HG03097 (cell line): ENCODE results near the gene AMY1B.
"Not testable (repeated sequence)": the region's sequence is repeated elsewhere in the genome, so short reads cannot be mapped to it uniquely, and the experiment has no call there.

Experiments
- ATAC-seq: cut with Tn5 transposase; IDR thresholded peaks from one replicate; pipeline ENCODE4 v1.9.1; 2021; ENCODE audit not compliant: unreplicated experiment, low FRiP score

AMY1B gene

GRCh38 chr1:103696110-103696509 lies at the start of gene AMY1B:
Gene AMY1B, minus strand, starts transcription at chr1:103696210. Its CDS starts 571 bp downstream, at chr1:103695639.
- not testable (repeated sequence) for ATAC-seq

DNA sequence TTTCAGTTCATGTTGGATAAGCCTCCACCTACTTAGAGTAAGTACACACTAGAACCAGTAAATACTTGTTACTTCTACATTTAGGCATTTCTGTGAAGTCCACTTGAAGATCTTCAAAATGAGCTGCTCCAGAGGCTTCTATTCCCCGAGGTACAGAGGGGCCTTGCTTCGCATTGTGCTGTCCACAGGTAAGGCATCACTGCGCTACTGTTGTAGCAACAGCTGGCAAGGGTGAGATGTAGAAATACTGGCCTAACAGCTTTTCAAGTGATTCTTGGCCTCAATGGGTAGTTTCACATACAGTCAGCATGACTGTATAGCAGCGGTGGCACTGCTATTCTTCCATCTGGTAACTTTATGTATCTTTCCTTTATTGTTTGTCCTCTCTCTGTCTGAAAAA lies 49.0 kb upstream of the AMY1B start:
- not testable (repeated sequence) for ATAC-seq

DNA sequence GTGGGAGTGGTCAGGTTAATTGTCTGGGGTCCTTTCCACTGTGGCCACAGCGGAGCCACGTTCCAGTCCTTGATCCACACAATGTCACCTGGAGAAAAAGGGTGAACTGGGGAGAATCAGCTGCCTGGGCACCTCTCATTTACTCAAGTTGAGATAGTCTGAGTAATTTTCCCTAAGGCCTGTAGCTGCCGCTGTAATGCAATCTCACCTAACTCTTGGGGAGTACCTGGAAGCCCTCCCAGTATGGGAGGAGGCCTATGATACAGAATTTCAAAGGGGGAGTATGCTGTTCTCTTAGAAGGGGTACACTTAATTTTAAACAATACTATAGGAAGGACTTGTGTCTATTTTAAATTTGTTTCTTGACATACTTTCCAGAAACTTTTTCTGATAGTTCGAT lies 48.4 kb upstream of the AMY1B start:
- ATAC-seq: not testable (repeated sequence)

GRCh38 chr1:103738031-103738430 lies 42.0 kb upstream of the AMY1B start:
- ATAC-seq: not testable (repeated sequence)

- ATAC-seq: not testable (repeated sequence)
Measured at GRCh38 chr1:103735334-103735733, 39.3 kb upstream of the AMY1B start.

DNA sequence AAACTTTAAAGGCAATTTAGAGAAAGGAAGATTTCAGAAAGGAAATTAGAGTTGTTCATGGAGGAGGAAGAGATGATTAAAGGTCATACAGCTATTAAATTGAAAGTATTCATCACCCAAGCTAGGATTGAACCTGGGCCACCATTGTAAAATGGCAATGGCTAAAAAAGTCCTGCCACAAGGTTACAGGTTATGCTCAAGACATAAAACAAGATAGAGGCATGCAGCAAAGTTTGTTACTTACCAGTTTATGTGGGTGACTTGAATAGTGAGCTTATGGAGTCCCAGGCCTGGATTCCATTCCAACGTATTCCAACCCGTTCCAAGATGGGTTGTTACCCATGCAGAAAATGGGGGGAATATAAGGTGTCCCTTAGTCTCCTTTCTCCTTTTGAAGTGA lies 25.5 kb upstream of the AMY1B start:
- not testable (repeated sequence) for ATAC-seq

DNA sequence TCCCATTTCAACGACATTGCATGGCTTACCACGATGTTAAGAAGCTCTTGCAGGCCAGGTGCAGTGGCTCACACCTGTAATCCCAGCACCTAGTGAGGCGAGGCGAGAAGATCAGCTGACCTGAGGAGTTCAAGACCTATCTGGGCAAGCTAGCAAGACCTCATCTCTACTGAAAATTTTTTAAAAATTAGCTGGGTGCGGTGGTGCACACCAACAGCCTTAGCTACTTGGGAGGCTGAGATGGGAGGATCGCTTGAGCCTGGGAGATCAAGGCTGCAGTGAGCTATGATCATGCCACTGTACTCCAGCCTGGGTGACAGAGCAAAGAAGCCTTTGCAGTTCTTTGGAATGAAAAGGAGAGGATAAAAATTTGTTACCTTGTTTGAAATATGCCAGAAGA lies 21.4 kb upstream of the AMY1B start:
- ATAC-seq: not testable (repeated sequence)

DNA sequence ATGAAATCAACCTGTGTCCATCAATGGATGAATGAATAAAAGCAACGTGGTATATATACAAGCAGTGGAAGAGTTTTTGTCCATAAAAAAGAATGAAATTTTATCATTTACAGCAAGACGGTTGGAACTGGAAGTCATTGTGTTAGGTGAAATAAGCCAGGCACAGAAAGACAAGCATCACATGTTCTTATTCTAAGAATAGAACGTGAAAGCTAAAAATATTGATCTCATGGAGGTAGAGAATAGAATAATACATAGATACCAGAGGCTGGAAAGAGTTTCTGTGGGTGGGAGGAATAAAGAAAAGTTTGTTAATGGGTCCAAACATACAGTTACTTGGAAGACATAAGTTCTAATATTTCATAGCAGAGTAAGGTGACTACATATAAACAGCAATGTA lies 14.4 kb upstream of the AMY1B start:
- ATAC-seq: not testable (repeated sequence)

- not testable (repeated sequence) for ATAC-seq
Measured at GRCh38 chr1:103707670-103708069, 11.7 kb upstream of the AMY1B start.

DNA sequence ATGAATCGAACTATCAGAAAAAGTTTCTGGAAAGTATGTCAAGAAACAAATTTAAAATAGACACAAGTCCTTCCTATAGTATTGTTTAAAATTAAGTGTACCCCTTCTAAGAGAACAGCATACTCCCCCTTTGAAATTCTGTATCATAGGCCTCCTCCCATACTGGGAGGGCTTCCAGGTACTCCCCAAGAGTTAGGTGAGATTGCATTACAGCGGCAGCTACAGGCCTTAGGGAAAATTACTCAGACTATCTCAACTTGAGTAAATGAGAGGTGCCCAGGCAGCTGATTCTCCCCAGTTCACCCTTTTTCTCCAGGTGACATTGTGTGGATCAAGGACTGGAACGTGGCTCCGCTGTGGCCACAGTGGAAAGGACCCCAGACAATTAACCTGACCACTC lies 5.2 kb upstream of the AMY1B start:
- not testable (repeated sequence) for ATAC-seq

- not testable (repeated sequence) for ATAC-seq
Measured at GRCh38 chr1:103700669-103701068, 4.7 kb upstream of the AMY1B start.

- ATAC-seq: not testable (repeated sequence)
Measured at GRCh38 chr1:103697430-103697829, 1.4 kb upstream of the AMY1B start.

DNA sequence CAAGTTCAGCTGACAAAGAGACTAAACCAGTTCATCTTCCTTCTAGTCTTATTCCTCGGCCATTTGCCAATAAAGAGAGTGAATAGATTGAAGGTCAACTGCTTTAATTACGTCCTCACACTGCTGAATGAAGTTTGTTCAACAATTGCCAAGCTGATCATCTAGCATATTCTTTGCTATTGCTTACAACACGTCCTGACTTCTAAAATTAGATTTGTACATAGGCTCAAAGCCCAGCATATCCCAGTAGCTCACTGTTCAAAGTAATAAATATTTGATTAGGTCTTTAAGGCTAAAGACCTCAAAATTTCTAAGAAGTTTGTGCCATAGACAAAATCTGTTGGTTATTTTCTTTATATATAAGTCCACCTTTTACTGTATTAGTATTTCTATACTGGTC lies 19.7 kb downstream of the AMY1B start:
- ATAC-seq: not testable (repeated sequence)

DNA sequence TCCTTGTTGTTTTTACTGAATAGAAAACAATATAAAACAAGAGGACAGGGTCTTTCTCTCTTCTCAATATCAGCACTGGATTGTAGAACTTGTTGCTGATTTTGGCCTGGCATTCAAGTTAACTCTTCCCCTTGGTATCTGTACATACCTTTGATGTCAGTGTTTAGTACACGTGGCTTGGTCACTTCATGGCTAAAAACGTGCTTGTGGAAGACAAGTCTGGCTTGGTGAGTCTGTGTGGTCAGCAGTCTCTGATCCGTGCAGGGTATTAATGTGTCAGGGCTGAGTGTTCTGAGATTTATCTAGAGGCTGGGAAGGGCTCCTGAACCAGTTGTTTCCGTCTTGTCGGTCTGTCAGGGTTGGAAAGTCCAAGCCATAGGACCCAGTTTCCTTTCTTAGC lies 40.5 kb downstream of the AMY1B start, which contains the start of gene AMY1A:
AMY1A (plus strand) TSS at position 301 of the 400 bp plus-strand sequence. CDS start 571 bp downstream, outside the sequence.
- ATAC-seq: not testable (repeated sequence)

- ATAC-seq: not testable (repeated sequence)
Measured at GRCh38 chr1:103654133-103654532, 41.9 kb downstream of the AMY1B start.

GRCh38 chr1:103650889-103651288 lies 45.1 kb downstream of the AMY1B start:
- ATAC-seq: not testable (repeated sequence)

DNA sequence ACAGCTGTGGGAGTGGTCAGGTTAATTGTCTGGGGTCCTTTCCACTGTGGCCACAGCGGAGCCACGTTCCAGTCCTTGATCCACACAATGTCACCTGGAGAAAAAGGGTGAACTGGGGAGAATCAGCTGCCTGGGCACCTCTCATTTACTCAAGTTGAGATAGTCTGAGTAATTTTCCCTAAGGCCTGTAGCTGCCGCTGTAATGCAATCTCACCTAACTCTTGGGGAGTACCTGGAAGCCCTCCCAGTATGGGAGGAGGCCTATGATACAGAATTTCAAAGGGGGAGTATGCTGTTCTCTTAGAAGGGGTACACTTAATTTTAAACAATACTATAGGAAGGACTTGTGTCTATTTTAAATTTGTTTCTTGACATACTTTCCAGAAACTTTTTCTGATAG lies 45.7 kb downstream of the AMY1B start:
- not testable (repeated sequence) for ATAC-seq

- not testable (repeated sequence) for ATAC-seq
Measured at GRCh38 chr1:103643908-103644307, 52.1 kb downstream of the AMY1B start.

GRCh38 chr1:103641194-103641593 lies 54.8 kb downstream of the AMY1B start:
- not testable (repeated sequence) for ATAC-seq
